ENCODE data around the gene RILPL1. TPM values are rescaled to one million over a fixed set of nuclear protein-coding genes. Genes with fewer than 3 reads are reported as not detected.

RILPL1 gene
- total and polyA plus RNA-seq, 10 of the 15 experiments (the other 5 are each of a cell fraction or from before 2014, with no cell fraction given) = 0.05 to 0.61 (median 0.25) TPM

DNA sequence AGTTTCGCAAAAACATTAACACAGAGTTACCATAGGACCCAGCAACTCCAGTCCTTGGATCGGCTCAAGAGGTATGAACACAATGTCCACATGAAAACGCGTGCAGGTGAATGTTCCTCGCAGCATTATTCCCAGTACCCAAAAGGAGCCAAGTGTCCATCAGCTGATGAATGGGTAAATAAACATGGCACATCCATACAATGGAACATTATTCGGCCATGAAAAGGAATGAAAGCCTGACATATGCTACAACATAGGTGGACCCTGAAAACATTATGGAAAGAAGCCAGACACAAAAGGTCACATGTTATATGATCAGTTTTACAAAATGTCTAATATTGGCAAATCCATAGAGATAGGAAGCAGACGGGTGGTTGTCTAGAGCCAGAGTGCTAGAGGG is 9.1 kb downstream of the RILPL1 start (continued):
- TF ChIP-seq, protein P1, sequence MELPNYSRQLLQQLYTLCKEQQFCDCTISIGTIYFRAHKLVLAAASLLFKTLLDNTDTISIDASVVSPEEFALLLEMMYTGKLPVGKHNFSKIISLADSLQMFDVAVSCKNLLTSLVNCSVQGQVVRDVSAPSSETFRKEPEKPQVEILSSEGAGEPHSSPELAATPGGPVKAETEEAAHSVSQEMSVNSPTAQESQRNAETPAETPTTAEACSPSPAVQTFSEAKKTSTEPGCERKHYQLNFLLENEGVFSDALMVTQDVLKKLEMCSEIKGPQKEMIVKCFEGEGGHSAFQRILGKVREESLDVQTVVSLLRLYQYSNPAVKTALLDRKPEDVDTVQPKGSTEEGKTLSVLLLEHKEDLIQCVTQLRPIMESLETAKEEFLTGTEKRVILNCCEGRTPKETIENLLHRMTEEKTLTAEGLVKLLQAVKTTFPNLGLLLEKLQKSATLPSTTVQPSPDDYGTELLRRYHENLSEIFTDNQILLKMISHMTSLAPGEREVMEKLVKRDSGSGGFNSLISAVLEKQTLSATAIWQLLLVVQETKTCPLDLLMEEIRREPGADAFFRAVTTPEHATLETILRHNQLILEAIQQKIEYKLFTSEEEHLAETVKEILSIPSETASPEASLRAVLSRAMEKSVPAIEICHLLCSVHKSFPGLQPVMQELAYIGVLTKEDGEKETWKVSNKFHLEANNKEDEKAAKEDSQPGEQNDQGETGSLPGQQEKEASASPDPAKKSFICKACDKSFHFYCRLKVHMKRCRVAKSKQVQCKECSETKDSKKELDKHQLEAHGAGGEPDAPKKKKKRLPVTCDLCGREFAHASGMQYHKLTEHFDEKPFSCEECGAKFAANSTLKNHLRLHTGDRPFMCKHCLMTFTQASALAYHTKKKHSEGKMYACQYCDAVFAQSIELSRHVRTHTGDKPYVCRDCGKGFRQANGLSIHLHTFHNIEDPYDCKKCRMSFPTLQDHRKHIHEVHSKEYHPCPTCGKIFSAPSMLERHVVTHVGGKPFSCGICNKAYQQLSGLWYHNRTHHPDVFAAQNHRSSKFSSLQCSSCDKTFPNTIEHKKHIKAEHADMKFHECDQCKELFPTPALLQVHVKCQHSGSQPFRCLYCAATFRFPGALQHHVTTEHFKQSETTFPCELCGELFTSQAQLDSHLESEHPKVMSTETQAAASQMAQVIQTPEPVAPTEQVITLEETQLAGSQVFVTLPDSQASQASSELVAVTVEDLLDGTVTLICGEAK (IDR thresholded peaks at IDR 0.05; ENCODE audit: borderline replicate concordance) = no peak
- TF ChIP-seq NR2F1 (conservative IDR thresholded peaks at IDR 0.05) (no peak), NFYB (IDR thresholded peaks at IDR 0.05; ENCODE audit: insufficient read depth, low read depth, low read length) (no peak), EGR1 (IDR thresholded peaks at IDR 0.05; ENCODE audit: borderline replicate concordance in 1 of 2, low read depth in 2 of 2, low read length in 2 of 2) (no peak), RELB (IDR thresholded peaks at IDR 0.05; ENCODE audit: low read depth) (no peak), BHLHE40 (IDR thresholded peaks at IDR 0.05; ENCODE audit: borderline replicate concordance in 1 of 2, low read depth in 2 of 2, low read length in 1 of 2) (no peak), NFIC (IDR thresholded peaks at IDR 0.05; ENCODE audit: low read depth, low read length) (no peak), POU2F2 (IDR thresholded peaks at IDR 0.05; ENCODE audit: borderline replicate concordance, low read depth, low read length) (no peak), FOS (IDR thresholded peaks at IDR 0.05; ENCODE audit: borderline replicate concordance, extremely low read depth, insufficient read length) (no peak)

Data from GM12878 (cell line).